AG04449 (cell line): Measurements from ENCODE around the gene ZNF296.
"Not testable (repeated sequence)": the region's sequence is repeated elsewhere in the genome, so short reads cannot be mapped to it uniquely, and the experiment has no call there.

ENCODE experiments used
- CTCF ChIA-PET: fragments of 350-600 bp; formaldehyde crosslinking; extraction: SDS; loops from one replicate; lab custom pipeline; 2021; ENCODE audit warnings: antibody characterized with exemption; lab: Yijun Ruan, JAX
- POLR2A ChIA-PET: fragments of 400-600, 350-600 bp; formaldehyde crosslinking; extraction: SDS; loops from one replicate; lab custom pipeline; 2020; ENCODE audit warnings: antibody characterized with exemption, inconsistent platforms; lab: Yijun Ruan, JAX
- DNase-seq: peaks from one replicate; pipeline ENCODE4 v3.0.0-alpha.2; 2010; ENCODE audit warnings: low read depth, low spot score
- H3K4me3 ChIP-seq: 2 replicates; pipeline ENCODE4 v1.5.1; 2011; ENCODE audit warnings: low read depth, mild to moderate bottlenecking, control low read depth, low read length
- CTCF ChIP-seq: IDR thresholded peaks from one replicate; pipeline ENCODE4 v1.5.1; 2011; ENCODE audit warnings: mild to moderate bottlenecking, moderate library complexity, low read length, control low read depth, inconsistent platforms; ENCODE audit not compliant: insufficient read depth; ENCODE audit errors: missing control alignments

Gene ZNF296

DNA sequence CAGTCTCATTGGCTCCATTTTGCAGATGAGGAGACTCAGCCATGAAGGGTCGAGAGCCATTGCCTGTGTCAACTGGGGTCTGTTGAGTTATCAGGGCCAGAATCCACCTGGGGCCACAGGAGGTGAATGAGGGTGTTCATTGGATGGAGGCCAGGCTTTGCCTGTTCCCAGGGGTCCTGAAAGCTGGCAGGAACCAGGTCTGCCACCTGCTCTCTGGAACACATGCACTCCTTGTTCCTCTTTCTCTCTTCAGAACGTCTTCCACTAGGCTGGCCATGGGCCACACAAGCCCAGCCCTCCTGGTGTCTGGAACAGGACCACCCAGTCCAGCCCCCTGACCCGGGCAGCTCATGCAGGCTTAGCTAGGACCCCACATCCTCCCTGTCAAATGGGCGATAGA, 37.8 kb upstream of the ZNF296 start:
- ChIA-PET POLR2A (no interaction called here), CTCF (interaction anchor here (0.9 to 5.6 kb wide), 4 partner anchors 9 to 15 kb away, joined by 3 to 29 read pairs (median 6); no protein-coding TSS in a partner anchor)
- no peak overlapping the region for H3K4me3 ChIP-seq
- no peak for TF ChIP-seq CTCF
- DNase-seq: no peak

DNA sequence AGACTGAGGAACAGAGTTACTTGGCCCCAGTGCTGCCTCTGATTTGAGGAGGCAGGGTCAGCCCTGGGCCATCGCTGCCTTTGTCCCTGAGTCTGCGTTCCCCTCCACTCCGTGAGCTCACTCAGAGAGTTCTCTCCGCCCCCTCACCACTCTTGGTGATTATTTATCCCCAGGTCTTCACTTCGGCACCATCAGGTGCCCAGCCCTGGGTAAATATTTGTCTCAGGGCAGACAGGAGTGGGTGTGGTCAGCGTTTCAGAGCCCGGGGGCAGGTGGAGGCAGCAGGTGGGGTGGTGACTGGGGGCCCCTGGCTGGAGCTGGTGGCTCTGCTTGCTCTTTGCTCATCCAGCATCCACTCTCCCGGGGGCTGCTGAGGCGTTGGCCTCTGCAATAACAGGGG, 37.4 kb upstream of the ZNF296 start:
- CTCF ChIA-PET: interaction anchor here (0.8 to 5.6 kb wide), 5 partner anchors 8 to 15 kb away, joined by 3 to 29 read pairs (median 4); no protein-coding TSS in a partner anchor
- POLR2A ChIA-PET: no interaction called here
- TF ChIP-seq CTCF: no peak
- DNase-seq: no peak
- H3K4me3 ChIP-seq: no peak overlapping the region

GRCh38 chr19:45112111-45112827, 36.0 kb upstream of the ZNF296 start:
- no peak overlapping the region for H3K4me3 ChIP-seq
- POLR2A ChIA-PET: no interaction called here
- DNase-seq: no peak
- CTCF ChIA-PET: interaction anchor here (0.7 to 5.6 kb wide), 7 partner anchors 7 to 53 kb away, joined by 3 to 29 read pairs (median 4); no protein-coding TSS in a partner anchor
- no peak for TF ChIP-seq CTCF

DNA sequence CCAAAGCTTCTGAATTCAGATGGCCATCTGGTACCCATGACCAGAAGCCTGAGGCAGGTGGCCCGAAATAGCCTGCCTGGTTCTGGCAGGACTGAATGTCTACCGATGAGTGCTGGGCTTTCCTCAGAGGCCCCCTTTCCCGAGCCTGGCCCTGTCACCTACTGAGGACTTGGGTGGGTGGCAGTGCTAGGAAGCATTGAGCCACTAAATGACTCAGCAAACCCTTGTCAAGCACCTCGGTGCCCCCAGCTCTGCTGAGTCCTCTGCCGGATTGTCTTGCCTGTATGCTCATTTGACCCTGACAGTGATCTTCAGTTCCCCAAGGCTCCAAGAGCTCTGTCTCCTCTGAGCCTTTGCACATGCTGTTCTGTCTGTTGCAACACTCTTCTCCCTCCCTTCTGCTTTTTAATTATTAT, 34.6 kb upstream of the ZNF296 start:
- TF ChIP-seq CTCF: no peak
- ChIA-PET CTCF (interaction anchor here (2.5 kb wide), 1 partner anchor 15 kb away, joined by 23 read pairs; no protein-coding TSS in a partner anchor), POLR2A (no interaction called here)
- H3K4me3 ChIP-seq: no peak overlapping the region
- no peak for DNase-seq

- TF ChIP-seq CTCF: no peak
- CTCF ChIA-PET: interaction anchor here (1.6 kb wide), 1 partner anchor 18 kb away, joined by 12 read pairs; no protein-coding TSS in a partner anchor
Measured at GRCh38 chr19:45107621-45108150, 31.4 kb upstream of the ZNF296 start.

DNA sequence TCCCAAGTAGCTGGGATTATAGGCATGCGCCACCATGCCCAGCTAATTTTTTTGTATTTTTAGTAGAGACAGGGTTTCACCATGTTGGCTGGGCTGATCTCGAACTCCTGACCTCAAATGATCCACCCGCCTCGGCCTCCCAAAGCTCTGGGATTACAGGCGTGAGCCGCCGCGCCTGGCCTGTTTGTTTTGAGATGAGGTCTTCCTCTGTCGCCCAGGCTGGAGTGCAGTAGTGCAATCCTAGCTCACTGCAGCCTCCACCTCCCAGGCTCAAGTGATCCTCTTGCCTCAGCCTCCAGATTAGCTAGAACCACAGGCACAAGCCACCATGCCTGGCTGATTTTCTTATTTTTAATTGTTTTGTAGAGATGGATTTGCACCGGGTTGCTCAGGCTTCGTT, 30.1 kb upstream of the ZNF296 start:
- CTCF ChIA-PET: interaction anchor here (5.6 kb wide), 1 partner anchor 19 kb away, joined by 29 read pairs; no protein-coding TSS in a partner anchor
- H3K4me3 ChIP-seq, POLR2A ChIA-PET, DNase-seq: not testable (repeated sequence)

More at GRCh38 chr19:45107621-45108150, 31.4 kb upstream of the ZNF296 start:
- no peak for DNase-seq
- POLR2A ChIA-PET: no interaction called here
- no peak overlapping the region for H3K4me3 ChIP-seq
